22Rv1 (cell line): ENCODE results near the gene SPTBN1.

Source experiments
- CTCF ChIP-seq: fragments of 450-650 bp; IDR thresholded peaks from 2 replicates; pipeline ENCODE4 v1.5.1; 2017; ENCODE audit warnings: mild to moderate bottlenecking
- ZFX ChIP-seq: fragments of 450-650 bp; IDR thresholded peaks from 2 replicates; pipeline ENCODE4 v1.6.1; 2017; ENCODE audit warnings: antibody characterized with exemption, borderline replicate concordance

GRCh38 chr2:54589340-54590215 is 133.5 kb downstream of the SPTBN1 start:
- no peak for TF ChIP-seq CTCF
- no peak for TF ChIP-seq ZFX
